Esophagus squamous epithelium (tissue), 5 donors: ENCODE measurements around the gene GABRR2. TPM values are rescaled to one million over a fixed set of nuclear protein-coding genes. Genes with fewer than 3 reads are reported as not detected.

Experiments used
- DNase-seq: peaks from one replicate; lab custom pipeline; 2025; lab: John Stamatoyannopoulos, UW
- H3K27ac ChIP-seq, 4 donors: fragments of 200-600 bp; sonication (generic); one replicate each; pipeline ENCODE4 v1.5.1; 2016 to 2019; ENCODE audit warnings: mild to moderate bottlenecking in 1 of 4
- H3K27me3 ChIP-seq, 4 donors: fragments of 200-600 bp; sonication (generic); 1 replicate in 3 of 4; 2 replicates in 1 of 4; pipeline versions ENCODE4 v1.5.1 to v1.6.0; 2017 to 2021; ENCODE audit warnings: antibody characterized with exemption in 1 of 4
- H3K36me3 ChIP-seq, 3 donors: fragments of 200-600 bp; sonication (generic); one replicate each; pipeline ENCODE4 v1.5.1; 2016 to 2019
- H3K4me1 ChIP-seq, 3 donors: fragments of 200-600 bp; sonication (generic); one replicate each; pipeline ENCODE4 v1.5.1; 2017 to 2019
- H3K4me3 ChIP-seq, 4 donors: fragments of 200-600 bp; sonication (generic); 1 replicate in 3 of 4; 2 replicates in 1 of 4; pipeline ENCODE4 v1.5.1; 2016 to 2019; ENCODE audit warnings: mild to moderate bottlenecking in 2 of 4, moderate library complexity in 1 of 4
- H3K9me3 ChIP-seq, 3 donors: fragments of 200-600 bp; sonication (generic); one replicate each; pipeline ENCODE4 v1.5.1; 2016 to 2019
- CTCF ChIP-seq, 6 experiments: fragments of 450-650 bp in 4 of 6; fragments of 200-600 bp in 2 of 6; sonication (generic) in 2 of 6; IDR thresholded peaks; one replicate each; pipeline ENCODE4 v1.5.1; 2016 to 2019; ENCODE audit warnings: antibody characterized with exemption in 6 of 6, mild to moderate bottlenecking in 4 of 6, moderate library complexity in 4 of 6
- POLR2A ChIP-seq, 4 donors: fragments of 450-650 bp; IDR thresholded peaks; one replicate each; pipeline ENCODE4 v1.6.1; 2017; ENCODE audit warnings: antibody characterized with exemption in 4 of 4, mild to moderate bottlenecking in 4 of 4, moderate library complexity in 3 of 4
- WGBS, 2 donors: methylation state at CpG; one replicate each; pipeline ENCODE4 v1.1.5; 2018; 5-methylcytosine and 5-hydroxymethylcytosine counted together
- intact Hi-C: fragments of 100-400 bp; cut with DNase I; formaldehyde crosslinking; loops from one replicate; pipeline ENCODE4 v1.15.0; 2022
- total RNA-seq, 4 donors: library from RNA; depleted of rRNA; stranded (reverse); fragments of >200 nt; gene quantifications; one replicate each; pipeline ENCODE4 v1.1.0, GENCODE V29; 2016
- donor health status: DM: yes; HTN: yes; CAD: no.

GABRR2 gene
- total RNA-seq, 4 donors from 2014 or later, result 0.19 TPM; not detected in 3

- WGBS, 2 donors, result 94 to 100% methylated on average over 8 of the region's 9 CpGs
- no peak overlapping the region for H3K4me3 ChIP-seq
- TF ChIP-seq CTCF (IDR thresholded peaks at IDR 0.05) (no peak), POLR2A (IDR thresholded peaks at IDR 0.05) (no peak)
- no peaks in the 10 kb centered on the region for H3K4me1 ChIP-seq
- no peaks in the 10 kb centered on the region for H3K27me3 ChIP-seq
- DNase-seq, result no peak
- H3K9me3 ChIP-seq, result no peaks in the 10 kb centered on the region
- H3K36me3 ChIP-seq, result no peaks in the 10 kb centered on the region
- intact Hi-C loops, result no loop called here
- no peak overlapping the region for H3K27ac ChIP-seq
Measured at GRCh38 chr6:89287351-89288028, 27.6 kb downstream of the GABRR2 start.

- intact Hi-C loops, result no loop called here
Measured at GRCh38 chr6:89286516-89286915, 28.6 kb downstream of the GABRR2 start.

GRCh38 chr6:89284963-89285735 lies 29.9 kb downstream of the GABRR2 start:
- Histone ChIP-seq H3K27ac (no peak overlapping the region), H3K9me3 (no peaks in the 10 kb centered on the region), H3K4me1 (no peaks in the 10 kb centered on the region), H3K4me3 (no peak overlapping the region), H3K27me3 (no peaks in the 10 kb centered on the region), H3K36me3 (no peaks in the 10 kb centered on the region)
- intact Hi-C loops, result no loop called here
- no peak for DNase-seq
- TF ChIP-seq POLR2A (IDR thresholded peaks at IDR 0.05) (no peak), CTCF (IDR thresholded peaks at IDR 0.05) (no peak)
- WGBS, 2 donors, result 68 to 78% methylated on average over 8 to 14 of the region's 15 CpGs

More at GRCh38 chr6:89286516-89286915, 28.6 kb downstream of the GABRR2 start:
- no peak for DNase-seq
- 56 to 68% methylated on average over 6 of the region's 6 CpGs for WGBS, 2 donors
- no peak overlapping the region for H3K4me3 ChIP-seq
- no peak overlapping the region for H3K27ac ChIP-seq
- TF ChIP-seq POLR2A (IDR thresholded peaks at IDR 0.05), result no peak
- no peak for TF ChIP-seq CTCF (IDR thresholded peaks at IDR 0.05)
- no peaks in the 10 kb centered on the region for H3K27me3 ChIP-seq
- no peaks in the 10 kb centered on the region for H3K36me3 ChIP-seq
- no peaks in the 10 kb centered on the region for H3K4me1 ChIP-seq
- no peaks in the 10 kb centered on the region for H3K9me3 ChIP-seq

GRCh38 chr6:89284081-89284480 lies 31.0 kb downstream of the GABRR2 start:
- 76 to 77% methylated on average over 3 of the region's 3 CpGs for WGBS, 2 donors
- Histone ChIP-seq H3K27ac (no peak overlapping the region), H3K36me3 (no peaks in the 10 kb centered on the region), H3K4me1 (no peaks in the 10 kb centered on the region), H3K27me3 (no peaks in the 10 kb centered on the region), H3K9me3 (no peaks in the 10 kb centered on the region), H3K4me3 (no peak overlapping the region)
- intact Hi-C loops, result no loop called here
- TF ChIP-seq POLR2A (IDR thresholded peaks at IDR 0.05), result no peak
- TF ChIP-seq CTCF (IDR thresholded peaks at IDR 0.05), result no peak
- DNase-seq, result no peak

GRCh38 chr6:89282749-89283148 lies 32.4 kb downstream of the GABRR2 start:
- Histone ChIP-seq H3K27me3 (no peaks in the 10 kb centered on the region), H3K36me3 (no peaks in the 10 kb centered on the region), H3K4me3 (no peak overlapping the region), H3K4me1 (no peaks in the 10 kb centered on the region), H3K27ac (no peak overlapping the region), H3K9me3 (no peaks in the 10 kb centered on the region)
- DNase-seq, result no peak
- TF ChIP-seq POLR2A (IDR thresholded peaks at IDR 0.05), result no peak
- TF ChIP-seq CTCF (IDR thresholded peaks at IDR 0.05), result no peak
- intact Hi-C loops, result no loop called here
- WGBS, 2 donors, result 77 to 92% methylated on average over 9 of the region's 9 CpGs
